H9 (cell line): ENCODE measurements around the gene MYO3A. TPM values are rescaled to one million over a fixed set of nuclear protein-coding genes. Genes with fewer than 3 reads are reported as not detected.

Source experiments
- DNase-seq: peaks from one replicate; pipeline ENCODE4 v3.0.0-alpha.2; 2017
- H2AFZ ChIP-seq: one replicate; pipeline ENCODE4 v1.6.1; 2013; ENCODE audit warnings: mild to moderate bottlenecking, low read length, control low read depth, moderate library complexity
- H2AK5ac ChIP-seq: 2 replicates; pipeline ENCODE4 v1.6.1; 2013; ENCODE audit warnings: low read length, control low read depth, mixed read lengths; ENCODE audit not compliant: insufficient read length
- H2BK120ac ChIP-seq: one replicate; pipeline ENCODE4 v1.6.1; 2013; ENCODE audit warnings: low read depth, mild to moderate bottlenecking, low read length, control low read depth, inconsistent platforms; ENCODE audit not compliant: poor library complexity, severe bottlenecking
- H2BK12ac ChIP-seq: 2 replicates; pipeline ENCODE4 v1.6.1; 2013; ENCODE audit warnings: low read length, control low read depth, mixed read lengths, low read depth; ENCODE audit not compliant: insufficient read length
- H2BK15ac ChIP-seq: 2 replicates; pipeline ENCODE4 v1.6.1; 2013; ENCODE audit warnings: low read depth, low read length, control low read depth
- H2BK20ac ChIP-seq: one replicate; pipeline ENCODE4 v1.6.1; 2013; ENCODE audit warnings: low read depth, mild to moderate bottlenecking, low read length, control low read depth, inconsistent platforms; ENCODE audit not compliant: poor library complexity, severe bottlenecking
- H2BK5ac ChIP-seq: 2 replicates; pipeline ENCODE4 v1.6.1; 2013; ENCODE audit warnings: low read length, control low read depth, mixed read lengths; ENCODE audit not compliant: insufficient read length
- H3K14ac ChIP-seq: 2 replicates; pipeline ENCODE4 v1.6.1; 2013; ENCODE audit warnings: low read length, control low read depth; ENCODE audit not compliant: insufficient read depth
- H3K18ac ChIP-seq: 2 replicates; pipeline ENCODE4 v1.6.1; 2013; ENCODE audit warnings: low read depth, mild to moderate bottlenecking, mixed read lengths, low read length, control low read depth; ENCODE audit not compliant: insufficient read length
- H3K23ac ChIP-seq: 2 replicates; pipeline ENCODE4 v1.6.1; 2013; ENCODE audit warnings: low read length, control low read depth, mixed read lengths, low read depth; ENCODE audit not compliant: insufficient read length
- H3K23me2 ChIP-seq: 2 replicates; pipeline ENCODE4 v1.6.1; 2013; ENCODE audit warnings: low read depth, mild to moderate bottlenecking, mixed read lengths, low read length, control low read depth; ENCODE audit not compliant: insufficient read length, poor library complexity, severe bottlenecking
- H3K27ac ChIP-seq: 2 replicates; pipeline ENCODE4 v1.5.1; 2013; ENCODE audit warnings: low read length, control low read depth, mixed read lengths, low read depth; ENCODE audit not compliant: insufficient read length
- H3K27me3 ChIP-seq: 2 replicates; pipeline ENCODE4 v1.6.1; 2013; ENCODE audit warnings: low read length, control low read depth, inconsistent platforms; ENCODE audit not compliant: insufficient read depth
- H3K4ac ChIP-seq: 2 replicates; pipeline ENCODE4 v1.6.1; 2013; ENCODE audit warnings: low read depth, mild to moderate bottlenecking, control low read depth, inconsistent platforms, low read length, moderate library complexity
- H3K4me1 ChIP-seq: 2 replicates; pipeline ENCODE4 v1.6.1; 2013; ENCODE audit warnings: low read length, control low read depth, inconsistent platforms; ENCODE audit not compliant: insufficient read depth
- H3K4me2 ChIP-seq: 2 replicates; pipeline ENCODE4 v1.6.1; 2013; ENCODE audit warnings: low read length, control low read depth, mixed read lengths; ENCODE audit not compliant: insufficient read length, insufficient read depth
- H3K56ac ChIP-seq: 2 replicates; pipeline ENCODE4 v1.6.1; 2013; ENCODE audit warnings: low read depth, mild to moderate bottlenecking, mixed read lengths, low read length, control low read depth; ENCODE audit not compliant: insufficient read length
- H3K79me1 ChIP-seq: 2 replicates; pipeline ENCODE4 v1.6.1; 2013; ENCODE audit warnings: low read depth, mild to moderate bottlenecking, moderate library complexity, low read length, control low read depth, inconsistent platforms; ENCODE audit not compliant: insufficient read depth, poor library complexity, severe bottlenecking
- H3K79me2 ChIP-seq: 2 replicates; pipeline ENCODE4 v1.6.1; 2013; ENCODE audit warnings: low read length, control low read depth, inconsistent platforms; ENCODE audit not compliant: insufficient read depth
- H3K9ac ChIP-seq: 2 replicates; pipeline ENCODE4 v1.6.1; 2013; ENCODE audit warnings: low read length, control low read depth, mixed read lengths; ENCODE audit not compliant: insufficient read length; ENCODE audit errors: extremely low read depth
- H3K9me3 ChIP-seq: one replicate; pipeline ENCODE4 v1.6.1; 2013; ENCODE audit warnings: low read depth, low read length, inconsistent platforms; ENCODE audit not compliant: control insufficient read depth
- H3T11ph ChIP-seq: one replicate; pipeline ENCODE4 v1.6.1; 2013; ENCODE audit warnings: mild to moderate bottlenecking, low read length, control low read depth, inconsistent platforms
- H4K20me1 ChIP-seq: one replicate; pipeline ENCODE4 v1.6.1; 2013; ENCODE audit not compliant: control insufficient read depth, insufficient read length, insufficient read depth
- H4K5ac ChIP-seq: 2 replicates; pipeline ENCODE4 v1.6.1; 2013; ENCODE audit warnings: low read depth, mild to moderate bottlenecking, mixed read lengths, low read length, control low read depth; ENCODE audit not compliant: insufficient read length
- H4K8ac ChIP-seq: replicated peaks from 2 replicates; pipeline ENCODE4 v1.6.1; 2013; ENCODE audit warnings: low read length, control low read depth, mixed read lengths, low read depth; ENCODE audit not compliant: insufficient read length
- H4K91ac ChIP-seq: 2 replicates; pipeline ENCODE4 v1.6.1; 2013; ENCODE audit warnings: low read depth, mild to moderate bottlenecking, moderate library complexity, mixed read lengths, low read length, control low read depth; ENCODE audit not compliant: insufficient read length
- H3K27ac Mint-ChIP-seq, 3 experiments: 2 replicates in 2 of 3; 3 replicates in 1 of 3; pipeline ENCODE4 v1.8.0; 2020 to 2021; ENCODE audit warnings: mixed read lengths in 3 of 3, mild to moderate bottlenecking in 1 of 3, moderate library complexity in 1 of 3
- H3K27me3 Mint-ChIP-seq: 2 replicates; pipeline ENCODE4 v1.8.0; 2021; ENCODE audit warnings: low read depth, mild to moderate bottlenecking, moderate library complexity, mixed read lengths
- H3K36me3 Mint-ChIP-seq, 3 experiments: 2 replicates in 2 of 3; 3 replicates in 1 of 3; pipeline ENCODE4 v1.8.0; 2020 to 2021; ENCODE audit warnings: low read depth in 3 of 3, mixed read lengths in 3 of 3; ENCODE audit not compliant: insufficient read depth in 1 of 3
- H3K4me1 Mint-ChIP-seq, 2 experiments: 2 replicates each; pipeline ENCODE4 v1.8.0; 2020; ENCODE audit warnings: mixed read lengths in 2 of 2
- H3K4me3 Mint-ChIP-seq, 2 experiments: 2 replicates in 1 of 2; 3 replicates in 1 of 2; pipeline ENCODE4 v1.8.0; 2020 to 2021; ENCODE audit warnings: mild to moderate bottlenecking in 2 of 2, mixed read lengths in 2 of 2, moderate library complexity in 1 of 2
- H3K9me3 Mint-ChIP-seq, 2 experiments: 2 replicates in 1 of 2; 3 replicates in 1 of 2; pipeline ENCODE4 v1.8.0; 2020; ENCODE audit warnings: mild to moderate bottlenecking in 2 of 2, mixed read lengths in 2 of 2, moderate library complexity in 1 of 2
- WGBS: extraction: QIAGEN DNeasy Blood & Tissue Kit; methylation state at CpG from one replicate; pipeline ENCODE4 v1.1.7; 2013; ENCODE audit warnings: missing lambda C conversion rate, low lambda C conversion rate, mixed read lengths; ENCODE audit not compliant: insufficient read length; ENCODE audit errors: extremely low coverage; 5-methylcytosine and 5-hydroxymethylcytosine counted together
- total RNA-seq: library from RNA; stranded (reverse); gene quantifications from 2 replicates; pipeline ENCODE4 v1.2.1, GENCODE V29; 2021
- TF ChIP-seq, protein P1 (sequence below): fragments of 200-600 bp; sonication (generic); conservative IDR thresholded peaks from 3 replicates; pipeline ENCODE4 v1.8.0; 2021; ENCODE audit warnings: antibody characterized with exemption, mild to moderate bottlenecking

Gene MYO3A
- total RNA-seq, 1 experiment from 2014 or later, result 4.3 TPM

DNA sequence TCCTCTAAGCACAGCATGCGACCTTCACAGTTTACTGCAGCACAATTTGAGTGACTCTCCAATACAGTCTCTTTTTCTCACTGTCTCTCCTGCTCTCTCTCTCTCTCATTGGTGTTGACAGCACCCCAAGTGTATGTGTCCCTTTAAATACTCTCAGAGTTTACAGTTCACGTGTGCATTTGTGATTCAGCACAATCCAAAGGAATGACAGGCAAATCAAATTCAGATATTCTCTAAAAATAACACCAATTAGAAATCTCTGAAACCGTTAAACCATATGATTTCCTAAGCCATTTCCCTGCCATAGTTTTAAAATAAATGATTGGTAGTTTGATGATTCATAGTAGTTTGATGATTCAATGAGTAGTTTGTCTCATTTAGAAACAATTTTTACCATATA lies 178.5 kb downstream of the MYO3A start:
- no peak overlapping the region for H2BK12ac ChIP-seq
- no peak overlapping the region for H2BK120ac ChIP-seq
- no peak overlapping the region for H4K5ac ChIP-seq
- no peak overlapping the region for H3K56ac ChIP-seq
- H3K9ac ChIP-seq, result no peak overlapping the region
- no peak overlapping the region for H3K27ac ChIP-seq
- no peaks in the 10 kb centered on the region for H3K79me1 ChIP-seq
- no peaks in the 10 kb centered on the region for H3K27me3 ChIP-seq
- Mint-ChIP-seq H3K9me3 (no peaks in the 10 kb centered on the region), H3K27ac (peak overlapping the region in 1 of 3 experiments; percentile 73; a peak in 2 of 7 replicates), H3K36me3 (no peaks in the 10 kb centered on the region), H3K4me1 (peaks cover 3 to 4% of the 10 kb centered on the region in 2 experiments; a peak in 2 of 4 replicates), H3K27me3 (no peaks in the 10 kb centered on the region), H3K4me3 (no peak overlapping the region)
- no peaks in the 10 kb centered on the region for H3K79me2 ChIP-seq
- DNase-seq, result no peak
- no peak overlapping the region for H4K91ac ChIP-seq
- H4K8ac ChIP-seq, result no peak overlapping the region
- H3K23ac ChIP-seq, result no peak overlapping the region
- H4K20me1 ChIP-seq, result no peaks in the 10 kb centered on the region
- no peak overlapping the region for H3K4ac ChIP-seq
- H2AFZ ChIP-seq, result no peak overlapping the region
- H3K14ac ChIP-seq, result no peak overlapping the region
- TF ChIP-seq, protein P1, sequence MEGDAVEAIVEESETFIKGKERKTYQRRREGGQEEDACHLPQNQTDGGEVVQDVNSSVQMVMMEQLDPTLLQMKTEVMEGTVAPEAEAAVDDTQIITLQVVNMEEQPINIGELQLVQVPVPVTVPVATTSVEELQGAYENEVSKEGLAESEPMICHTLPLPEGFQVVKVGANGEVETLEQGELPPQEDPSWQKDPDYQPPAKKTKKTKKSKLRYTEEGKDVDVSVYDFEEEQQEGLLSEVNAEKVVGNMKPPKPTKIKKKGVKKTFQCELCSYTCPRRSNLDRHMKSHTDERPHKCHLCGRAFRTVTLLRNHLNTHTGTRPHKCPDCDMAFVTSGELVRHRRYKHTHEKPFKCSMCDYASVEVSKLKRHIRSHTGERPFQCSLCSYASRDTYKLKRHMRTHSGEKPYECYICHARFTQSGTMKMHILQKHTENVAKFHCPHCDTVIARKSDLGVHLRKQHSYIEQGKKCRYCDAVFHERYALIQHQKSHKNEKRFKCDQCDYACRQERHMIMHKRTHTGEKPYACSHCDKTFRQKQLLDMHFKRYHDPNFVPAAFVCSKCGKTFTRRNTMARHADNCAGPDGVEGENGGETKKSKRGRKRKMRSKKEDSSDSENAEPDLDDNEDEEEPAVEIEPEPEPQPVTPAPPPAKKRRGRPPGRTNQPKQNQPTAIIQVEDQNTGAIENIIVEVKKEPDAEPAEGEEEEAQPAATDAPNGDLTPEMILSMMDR, result no peak
- no peak overlapping the region for H3T11ph ChIP-seq
- H2BK15ac ChIP-seq, result no peak overlapping the region
- H2BK5ac ChIP-seq, result no peak overlapping the region
- H3K9me3 ChIP-seq, result no peaks in the 10 kb centered on the region
- H2BK20ac ChIP-seq, result no peak overlapping the region
- H3K23me2 ChIP-seq, result no peaks in the 10 kb centered on the region
- H3K4me1 ChIP-seq, result no peaks in the 10 kb centered on the region
- H3K4me2 ChIP-seq, result no peak overlapping the region
- no peak overlapping the region for H2AK5ac ChIP-seq
- WGBS, result no CpG with 5 or more reads among the region's 3 CpGs
- no peak overlapping the region for H3K18ac ChIP-seq
